Measurements from ENCODE around the gene KCNIP4.

The KCNIP4 gene

GRCh38 chr4:21960793-21961192 is 12.2 kb upstream of the KCNIP4 start:
- Histone ChIP-seq H3K4me1 (ENCODE audit: low read depth, poor library complexity, severe bottlenecking) (no peaks in the 10 kb centered on the region), H3K4me3 (IDR thresholded peaks at IDR 0.05; ENCODE audit: insufficient read depth, low read depth, low read length) (no peak overlapping the region), H4K20me1 (ENCODE audit: insufficient read depth) (no peaks in the 10 kb centered on the region), H3K9ac (no peak overlapping the region), H3K79me2 (ENCODE audit: insufficient read depth, low read depth) (no peaks in the 10 kb centered on the region), H3K27ac (no peak overlapping the region), H2AFZ (ENCODE audit: low read depth) (no peak overlapping the region), H3K4me2 (no peak overlapping the region), H3K36me3 (ENCODE audit: insufficient read depth) (no peaks in the 10 kb centered on the region), H3K27me3 (ENCODE audit: insufficient read depth, low read depth) (no peaks in the 10 kb centered on the region)
- no peak for TF ChIP-seq CTCF (conservative IDR thresholded peaks at IDR 0.05; ENCODE audit: low read depth, low read length)

DNA sequence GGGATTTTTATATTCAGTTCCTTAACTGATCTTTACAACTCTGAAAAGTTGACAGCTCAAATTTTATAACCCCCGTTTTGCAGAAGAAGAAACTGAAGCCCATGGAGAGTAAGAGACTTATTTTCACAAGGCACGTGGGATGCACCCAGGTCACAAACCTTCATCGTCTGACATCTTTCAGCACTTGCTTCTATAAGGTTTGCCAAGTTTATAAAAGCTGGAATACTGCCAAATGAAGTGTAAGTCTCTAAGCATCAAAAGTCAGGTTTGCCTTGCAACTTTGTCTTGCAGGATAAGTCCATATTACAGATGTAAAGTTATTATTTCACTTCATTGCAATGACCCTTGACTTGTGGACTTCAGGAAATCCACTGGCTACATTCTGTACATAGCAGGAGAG is 6.3 kb upstream of the KCNIP4 start:
- H3K27ac ChIP-seq: no peak overlapping the region
- H3K79me2 ChIP-seq (ENCODE audit: insufficient read depth, low read depth): no peaks in the 10 kb centered on the region
- no peaks in the 10 kb centered on the region for H3K4me1 ChIP-seq (ENCODE audit: low read depth, poor library complexity, severe bottlenecking)
- no peak overlapping the region for H3K4me2 ChIP-seq
- H3K27me3 ChIP-seq (ENCODE audit: insufficient read depth, low read depth): no peaks in the 10 kb centered on the region
- no peaks in the 10 kb centered on the region for H3K36me3 ChIP-seq (ENCODE audit: insufficient read depth)
- no peak overlapping the region for H3K9ac ChIP-seq
- no peaks in the 10 kb centered on the region for H4K20me1 ChIP-seq (ENCODE audit: insufficient read depth)
- H2AFZ ChIP-seq (ENCODE audit: low read depth): no peak overlapping the region
- no peak overlapping the region for H3K4me3 ChIP-seq (IDR thresholded peaks at IDR 0.05; ENCODE audit: insufficient read depth, low read depth, low read length)
- no peak for TF ChIP-seq CTCF (conservative IDR thresholded peaks at IDR 0.05; ENCODE audit: low read depth, low read length)

- H3K4me3 ChIP-seq (IDR thresholded peaks at IDR 0.05; ENCODE audit: insufficient read depth, low read depth, low read length): no peak overlapping the region
- no peak overlapping the region for H2AFZ ChIP-seq (ENCODE audit: low read depth)
- TF ChIP-seq CTCF (conservative IDR thresholded peaks at IDR 0.05; ENCODE audit: low read depth, low read length): no peak
- no peak overlapping the region for H3K4me2 ChIP-seq
- no peaks in the 10 kb centered on the region for H3K79me2 ChIP-seq (ENCODE audit: insufficient read depth, low read depth)
- no peak overlapping the region for H3K9ac ChIP-seq
- H3K36me3 ChIP-seq (ENCODE audit: insufficient read depth): no peaks in the 10 kb centered on the region
- no peaks in the 10 kb centered on the region for H4K20me1 ChIP-seq (ENCODE audit: insufficient read depth)
- no peak overlapping the region for H3K27ac ChIP-seq
- no peaks in the 10 kb centered on the region for H3K4me1 ChIP-seq (ENCODE audit: low read depth, poor library complexity, severe bottlenecking)
- H3K27me3 ChIP-seq (ENCODE audit: insufficient read depth, low read depth): no peaks in the 10 kb centered on the region
Observed at GRCh38 chr4:21953653-21954052, 5.1 kb upstream of the KCNIP4 start.

GRCh38 chr4:21952549-21952948 is 4.0 kb upstream of the KCNIP4 start:
- Histone ChIP-seq H3K27ac (no peak overlapping the region), H3K4me1 (ENCODE audit: low read depth, poor library complexity, severe bottlenecking) (no peaks in the 10 kb centered on the region), H3K4me3 (IDR thresholded peaks at IDR 0.05; ENCODE audit: insufficient read depth, low read depth, low read length) (no peak overlapping the region), H3K79me2 (ENCODE audit: insufficient read depth, low read depth) (no peaks in the 10 kb centered on the region), H4K20me1 (ENCODE audit: insufficient read depth) (no peaks in the 10 kb centered on the region), H3K4me2 (no peak overlapping the region), H3K27me3 (ENCODE audit: insufficient read depth, low read depth) (no peaks in the 10 kb centered on the region), H2AFZ (ENCODE audit: low read depth) (no peak overlapping the region), H3K36me3 (ENCODE audit: insufficient read depth) (no peaks in the 10 kb centered on the region), H3K9ac (no peak overlapping the region)
- no peak for TF ChIP-seq CTCF (conservative IDR thresholded peaks at IDR 0.05; ENCODE audit: low read depth, low read length)

DNA sequence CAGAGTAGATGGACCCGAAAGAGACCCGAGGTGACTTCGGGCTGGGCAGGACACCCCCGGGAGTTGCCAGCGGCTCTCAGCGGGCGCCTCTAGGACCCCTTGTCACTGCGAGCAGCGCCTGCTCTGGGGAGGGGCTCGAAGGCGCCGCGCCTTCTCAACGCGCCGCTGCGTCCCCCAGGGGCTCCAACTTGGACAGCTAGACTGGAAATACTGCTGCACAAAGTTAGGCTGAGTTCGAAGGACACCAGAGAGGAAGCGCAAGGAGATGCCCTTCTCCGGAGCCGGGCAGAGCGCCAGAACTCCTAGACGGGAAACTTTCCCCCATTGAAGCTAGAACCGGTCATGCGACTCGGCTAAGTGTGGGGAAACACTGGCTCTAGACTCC is 493 bp upstream of the KCNIP4 start:
- Histone ChIP-seq H3K79me2 (ENCODE audit: insufficient read depth, low read depth) (no peaks in the 10 kb centered on the region), H4K20me1 (ENCODE audit: insufficient read depth) (no peaks in the 10 kb centered on the region), H3K4me1 (ENCODE audit: low read depth, poor library complexity, severe bottlenecking) (no peaks in the 10 kb centered on the region), H3K4me3 (IDR thresholded peaks at IDR 0.05; ENCODE audit: insufficient read depth, low read depth, low read length) (no peak overlapping the region), H3K27ac (no peak overlapping the region), H3K4me2 (no peak overlapping the region), H3K36me3 (ENCODE audit: insufficient read depth) (no peaks in the 10 kb centered on the region), H3K9ac (no peak overlapping the region), H3K27me3 (ENCODE audit: insufficient read depth, low read depth) (no peaks in the 10 kb centered on the region), H2AFZ (ENCODE audit: low read depth) (no peak overlapping the region)
- no peak for TF ChIP-seq CTCF (conservative IDR thresholded peaks at IDR 0.05; ENCODE audit: low read depth, low read length)

Data from KMS-11 (cell line).